Kidney glomerular epithelial cell (primary cell): ENCODE results near the gene MMAB.
A peak's percentile ranks its signal among the peaks of the same experiment; 100 is the strongest.

Source experiments
- DNase-seq: peaks from one replicate; lab custom pipeline; 2025; lab: John Stamatoyannopoulos, UW

The MMAB gene

GRCh38 chr12:109559200-109559505 is 14.2 kb downstream of the MMAB start:
- DNase-seq, result no peak

GRCh38 chr12:109558374-109559199 is 14.7 kb downstream of the MMAB start:
- no peak for DNase-seq

- no peak for DNase-seq
Observed at GRCh38 chr12:109557805-109558204, 15.5 kb downstream of the MMAB start.

- DNase-seq, result no peak
Observed at GRCh38 chr12:109557200-109557599, 16.1 kb downstream of the MMAB start.

GRCh38 chr12:109555431-109556315 is 17.6 kb downstream of the MMAB start:
- no peak for DNase-seq

GRCh38 chr12:109554761-109555160 is 18.5 kb downstream of the MMAB start:
- no peak for DNase-seq

GRCh38 chr12:109553906-109554500 is 19.3 kb downstream of the MMAB start:
- DNase-seq, result no peak

- DNase-seq, result no peak
Observed at GRCh38 chr12:109553483-109553882, 19.8 kb downstream of the MMAB start.

GRCh38 chr12:109552971-109553370 is 20.3 kb downstream of the MMAB start:
- DNase-seq, result no peak

GRCh38 chr12:109551108-109551507 is 22.2 kb downstream of the MMAB start:
- no peak for DNase-seq

- no peak for DNase-seq
Observed at GRCh38 chr12:109550281-109550680, 23.0 kb downstream of the MMAB start.

- no peak for DNase-seq
Observed at GRCh38 chr12:109549613-109550270, 23.6 kb downstream of the MMAB start.

- DNase-seq, result no peak
Observed at GRCh38 chr12:109548258-109548657, 25.0 kb downstream of the MMAB start.

GRCh38 chr12:109547286-109547685 is 26.0 kb downstream of the MMAB start:
- DNase-seq, result no peak

GRCh38 chr12:109545826-109546225 is 27.5 kb downstream of the MMAB start:
- no peak for DNase-seq

- DNase-seq, result peak; percentile 24
Observed at GRCh38 chr12:109544955-109545531, 28.3 kb downstream of the MMAB start.

- DNase-seq, result no peak
Observed at GRCh38 chr12:109542876-109543275, 30.4 kb downstream of the MMAB start.

- peak; percentile 34 for DNase-seq
Observed at GRCh38 chr12:109542014-109542413, 31.3 kb downstream of the MMAB start.

GRCh38 chr12:109541413-109541726 is 31.9 kb downstream of the MMAB start:
- DNase-seq, result no peak

- DNase-seq, result no peak
Observed at GRCh38 chr12:109540526-109541412, 32.5 kb downstream of the MMAB start.

GRCh38 chr12:109539508-109539907 is 33.8 kb downstream of the MMAB start:
- no peak for DNase-seq
